ENCODE results near the gene EXOC2. TPM values are rescaled to one million over a fixed set of nuclear protein-coding genes. Genes with fewer than 3 reads are reported as not detected.

EXOC2 gene
- total and polyA plus RNA-seq, 2 of the 13 experiments (the other 11 are each of a cell fraction or from before 2014, with no cell fraction given): 12.6 to 22.9 TPM

GRCh38 chr6:692858-693722 is at the start of gene EXOC2 (continued):
- TF ChIP-seq ZNF572 (CRISPR knock-in tag; IDR thresholded peaks at IDR 0.05) (peak; percentile 90; the same call in 1 of the 2 replicates), ZNF296 (CRISPR knock-in tag; conservative IDR thresholded peaks at IDR 0.05) (0 out of 2 replicates have a peak, but pooled peaks have one; percentile 44), HMGA1 (CRISPR knock-in tag; conservative IDR thresholded peaks at IDR 0.05) (no peak), SRY (CRISPR knock-in tag; IDR thresholded peaks at IDR 0.05) (peak; percentile 83; the same call in 1 of the 2 replicates), MEIS2 (CRISPR knock-in tag; IDR thresholded peaks at IDR 0.05) (peak; percentile 90), ARNT (IDR thresholded peaks at IDR 0.05) (no peak), GZF1 (CRISPR knock-in tag; IDR thresholded peaks at IDR 0.05) (0 out of 2 replicates have a peak, but pooled peaks have one; percentile 6), ZNF605 (CRISPR knock-in tag; IDR thresholded peaks at IDR 0.05) (peak; percentile 13; the same call in 1 of the 2 replicates), EHMT2 (IDR thresholded peaks at IDR 0.05; ENCODE audit: borderline replicate concordance, low read depth, low read length) (no peak), ZEB1 (IDR thresholded peaks at IDR 0.05; ENCODE audit: insufficient replicate concordance, low read depth) (no peak), ZNF230 (CRISPR knock-in tag; IDR thresholded peaks at IDR 0.05) (peak; percentile 42; the same call in 1 of the 2 replicates), ZNF292 (CRISPR knock-in tag; IDR thresholded peaks at IDR 0.05; ENCODE audit: borderline replicate concordance, low read depth) (no peak; the same call in 1 of the 2 replicates), ZNF136 (CRISPR knock-in tag; IDR thresholded peaks at IDR 0.05; ENCODE audit: low read depth) (no peak), MTF1 (CRISPR knock-in tag; IDR thresholded peaks at IDR 0.05) (peak; percentile 89), ZSCAN25 (CRISPR knock-in tag; IDR thresholded peaks at IDR 0.05) (peak; percentile 71), SAFB2 (CRISPR knock-in tag; IDR thresholded peaks at IDR 0.05; ENCODE audit: borderline replicate concordance, low read depth) (peak; percentile 64; the same call in 1 of the 2 replicates), KDM6A (CRISPR knock-in tag; IDR thresholded peaks at IDR 0.05; ENCODE audit: low read depth) (no peak), ZKSCAN1 (IDR thresholded peaks at IDR 0.05; ENCODE audit: low read length) (peak; percentile 56; the same call in 1 of the 2 replicates), RARA (CRISPR knock-in tag; IDR thresholded peaks at IDR 0.05) (peak; percentile 71), MAFF (IDR thresholded peaks at IDR 0.05; ENCODE audit: low read depth, low read length) (peak; percentile 25; the same call in 1 of the 2 replicates), GLI4 (CRISPR knock-in tag; IDR thresholded peaks at IDR 0.05; ENCODE audit: borderline replicate concordance) (no peak), HNRNPL (IDR thresholded peaks at IDR 0.05; ENCODE audit: low read depth, low read length) (0 out of 2 replicates have a peak, but pooled peaks have one; percentile 59), ZNF530 (CRISPR knock-in tag; IDR thresholded peaks at IDR 0.05; ENCODE audit: low read depth) (no peak), ZNF549 (CRISPR knock-in tag; IDR thresholded peaks at IDR 0.05) (no peak; the same call in 1 of the 2 replicates), MAFG (CRISPR knock-in tag; IDR thresholded peaks at IDR 0.05) (no peak), ZNF777 (CRISPR knock-in tag; IDR thresholded peaks at IDR 0.05) (peak; percentile 98), TOE1 (CRISPR knock-in tag; IDR thresholded peaks at IDR 0.05) (no peak), ZNF256 (CRISPR knock-in tag; conservative IDR thresholded peaks at IDR 0.05) (0 out of 2 replicates have a peak, but pooled peaks have one; percentile 76), ZNF33B (CRISPR knock-in tag; IDR thresholded peaks at IDR 0.05) (peak; percentile 90)
- TF ChIP-seq, protein P1, sequence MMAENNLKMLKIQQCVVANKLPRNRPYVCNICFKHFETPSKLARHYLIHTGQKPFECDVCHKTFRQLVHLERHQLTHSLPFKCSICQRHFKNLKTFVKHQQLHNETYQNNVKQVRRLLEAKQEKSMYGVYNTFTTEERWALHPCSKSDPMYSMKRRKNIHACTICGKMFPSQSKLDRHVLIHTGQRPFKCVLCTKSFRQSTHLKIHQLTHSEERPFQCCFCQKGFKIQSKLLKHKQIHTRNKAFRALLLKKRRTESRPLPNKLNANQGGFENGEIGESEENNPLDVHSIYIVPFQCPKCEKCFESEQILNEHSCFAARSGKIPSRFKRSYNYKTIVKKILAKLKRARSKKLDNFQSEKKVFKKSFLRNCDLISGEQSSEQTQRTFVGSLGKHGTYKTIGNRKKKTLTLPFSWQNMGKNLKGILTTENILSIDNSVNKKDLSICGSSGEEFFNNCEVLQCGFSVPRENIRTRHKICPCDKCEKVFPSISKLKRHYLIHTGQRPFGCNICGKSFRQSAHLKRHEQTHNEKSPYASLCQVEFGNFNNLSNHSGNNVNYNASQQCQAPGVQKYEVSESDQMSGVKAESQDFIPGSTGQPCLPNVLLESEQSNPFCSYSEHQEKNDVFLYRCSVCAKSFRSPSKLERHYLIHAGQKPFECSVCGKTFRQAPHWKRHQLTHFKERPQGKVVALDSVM (CRISPR knock-in tag; IDR thresholded peaks at IDR 0.05): peak; percentile 59; the same call in 1 of the 2 replicates

Data from HepG2 (cell line).